CD14-positive monocyte (primary cell): ENCODE data around the gene SZRD1. TPM values are rescaled to one million over a fixed set of nuclear protein-coding genes. Genes with fewer than 3 reads are reported as not detected.
A peak's percentile ranks its signal among the peaks of the same experiment; 100 is the strongest.

Experiments used
- DNase-seq, 3 donors: peaks; one replicate each; pipeline ENCODE4 v3.0.0-alpha.2; 2011 to 2022
- H2AFZ ChIP-seq: 2 replicates; pipeline ENCODE4 v1.6.0; 2012; ENCODE audit warnings: mild to moderate bottlenecking, low read depth, low read length, inconsistent platforms; ENCODE audit not compliant: insufficient read depth, poor library complexity, severe bottlenecking
- H3K27ac ChIP-seq, 2 donors: 1 replicate in 1 of 2; 2 replicates in 1 of 2; pipeline ENCODE4 v1.5.1; 2012 to 2013; ENCODE audit warnings: low read length in 2 of 2, control low read depth in 1 of 2, inconsistent platforms in 1 of 2, low read depth in 1 of 2, mild to moderate bottlenecking in 1 of 2
- H3K27me3 ChIP-seq, 2 donors: one replicate each; pipeline versions ENCODE4 v1.6.0 to v1.6.1; 2011 to 2013; ENCODE audit warnings: low read length in 2 of 2; ENCODE audit not compliant: control insufficient read depth in 2 of 2, insufficient read depth in 2 of 2
- H3K36me3 ChIP-seq, 2 donors: replicated peaks in 1 of 2; 1 replicate in 1 of 2; 2 replicates in 1 of 2; pipeline versions ENCODE4 v1.5.1 to v1.6.1; 2012 to 2013; ENCODE audit warnings: low read length in 2 of 2, control low read depth in 1 of 2, inconsistent platforms in 1 of 2, mild to moderate bottlenecking in 1 of 2; ENCODE audit not compliant: insufficient read depth in 2 of 2, control insufficient read depth in 1 of 2
- H3K4me1 ChIP-seq, 2 donors: 1 replicate in 1 of 2; 2 replicates in 1 of 2; pipeline versions ENCODE4 v1.5.1 to v1.6.1; 2012 to 2013; ENCODE audit warnings: low read length in 2 of 2, control low read depth in 1 of 2, inconsistent platforms in 1 of 2, mild to moderate bottlenecking in 1 of 2, moderate library complexity in 1 of 2; ENCODE audit not compliant: insufficient read depth in 2 of 2, control insufficient read depth in 1 of 2
- H3K4me2 ChIP-seq: replicated peaks from 2 replicates; pipeline ENCODE3; 2012; ENCODE audit warnings: low read length, moderate library complexity, mild to moderate bottlenecking; ENCODE audit not compliant: poor library complexity, severe bottlenecking; ENCODE audit errors: extremely low read depth
- H3K4me3 ChIP-seq, 3 experiments: fragments of 200-600 bp in 1 of 3; sonication (generic) in 1 of 3; replicated peaks in 1 of 3; 1 replicate in 2 of 3; 2 replicates in 1 of 3; pipeline ENCODE4 v1.5.1; 2011 to 2013; ENCODE audit warnings: low read length in 3 of 3, mild to moderate bottlenecking in 3 of 3, control low read depth in 2 of 3, low read depth in 2 of 3, inconsistent platforms in 1 of 3, moderate library complexity in 1 of 3
- H3K79me2 ChIP-seq: 2 replicates; pipeline ENCODE4 v1.6.0; 2012; ENCODE audit warnings: mild to moderate bottlenecking, control low read depth, inconsistent platforms, low read length, moderate library complexity; ENCODE audit not compliant: insufficient read depth
- H3K9ac ChIP-seq: 2 replicates; pipeline ENCODE4 v1.6.0; 2017; ENCODE audit warnings: low read length, mild to moderate bottlenecking; ENCODE audit not compliant: insufficient read depth, poor library complexity, severe bottlenecking
- H3K9me3 ChIP-seq, 2 donors: replicated peaks in 1 of 2; 1 replicate in 1 of 2; 2 replicates in 1 of 2; pipeline versions ENCODE4 v1.5.1 to v1.6.1; 2012 to 2013; ENCODE audit warnings: low read length in 2 of 2, control low read depth in 1 of 2; ENCODE audit not compliant: control insufficient read depth in 1 of 2, insufficient read depth in 1 of 2
- H4K20me1 ChIP-seq: 2 replicates; pipeline ENCODE4 v1.6.0; 2012; ENCODE audit warnings: mild to moderate bottlenecking, low read length, control low read depth, moderate library complexity; ENCODE audit not compliant: insufficient read depth
- H3K27ac Mint-ChIP-seq, 7 donors: one replicate each; pipeline ENCODE4 v1.8.0; 2020; ENCODE audit warnings: mild to moderate bottlenecking in 7 of 7, mixed read lengths in 7 of 7, moderate library complexity in 6 of 7, inconsistent platforms in 2 of 7
- H3K27me3 Mint-ChIP-seq, 3 donors: one replicate each; pipeline ENCODE4 v1.8.0; 2021 to 2022; ENCODE audit warnings: low read depth in 3 of 3, mild to moderate bottlenecking in 3 of 3, mixed read lengths in 3 of 3, moderate library complexity in 3 of 3, inconsistent platforms in 1 of 3
- H3K36me3 Mint-ChIP-seq, 2 donors: one replicate each; pipeline ENCODE4 v1.8.0; 2020; ENCODE audit warnings: mixed read lengths in 2 of 2, inconsistent platforms in 1 of 2, mild to moderate bottlenecking in 1 of 2
- H3K4me1 Mint-ChIP-seq: one replicate; pipeline ENCODE4 v1.8.0; 2020; ENCODE audit warnings: mild to moderate bottlenecking, mixed read lengths
- H3K4me3 Mint-ChIP-seq, 2 donors: one replicate each; pipeline ENCODE4 v1.8.0; 2020; ENCODE audit warnings: mild to moderate bottlenecking in 2 of 2, mixed read lengths in 2 of 2, moderate library complexity in 1 of 2
- H3K9me3 Mint-ChIP-seq, 7 donors: one replicate each; pipeline ENCODE4 v1.8.0; 2020 to 2022; ENCODE audit warnings: mixed read lengths in 7 of 7, mild to moderate bottlenecking in 6 of 7, moderate library complexity in 6 of 7, inconsistent platforms in 2 of 7
- WGBS: methylation state at CpG from one replicate; pipeline ENCODE4 v1.1.5; 2013; ENCODE audit warnings: missing lambda C conversion rate; ENCODE audit not compliant: insufficient coverage; 5-methylcytosine and 5-hydroxymethylcytosine counted together
- intact Hi-C, 2 donors: fragments of 100-400 bp; cut with micrococcal nuclease; formaldehyde crosslinking; loops; one replicate each; pipeline versions ENCODE4 v1.15.0 to v1.15.1; 2023
- polyA plus RNA-seq, 3 donors: library from polyadenylated mRNA; depleted of rRNA in 1 of 3; unstranded in 2 of 3; stranded (reverse) in 1 of 3; fragments of 300-500 nt in 2 of 3; fragments of >200 nt in 1 of 3; fragmentation: Illumina TruSeq in 2 of 3; gene quantifications; 1 replicate in 2 of 3; 2 replicates in 1 of 3; pipeline ENCODE4 v1.2.3, GENCODE V29; 2012 to 2021
- TF ChIP-seq, protein P1 (sequence below): fragments of 200-600 bp; IDR thresholded peaks from one replicate; pipeline ENCODE4 v1.8.0; 2022; ENCODE audit warnings: antibody characterized with exemption, mild to moderate bottlenecking

The SZRD1 gene
- polyA plus RNA-seq, 3 donors = 46.4 to 50.5 (median 47.2) TPM

DNA sequence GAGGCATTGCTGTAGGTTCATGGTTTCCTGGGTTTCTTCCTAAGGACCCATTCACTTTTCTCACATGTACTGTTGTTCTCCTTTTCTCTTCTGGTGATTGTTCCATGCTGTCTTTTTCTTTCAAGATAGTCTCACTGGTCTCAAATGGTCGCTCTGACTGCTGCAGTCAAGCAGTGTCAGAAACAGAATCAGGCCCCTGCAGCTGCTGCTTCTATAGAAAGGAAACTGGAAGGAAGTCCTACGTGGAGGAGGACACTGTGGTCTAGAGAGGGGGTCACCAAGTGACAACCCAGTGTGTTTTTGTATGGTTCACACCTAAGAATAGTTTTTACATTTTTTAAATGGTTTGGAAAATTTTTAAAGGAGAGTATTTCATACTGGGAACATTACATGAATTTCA, 75.9 kb downstream of the SZRD1 start:
- Histone ChIP-seq H3K4me1 (peaks cover 56% of the 10 kb centered on the region in 2 donors), H3K4me3 (peak overlapping the region in 1 of 3 experiments; percentile 100), H2AFZ (no peak overlapping the region), H3K79me2 (peaks cover 61% of the 10 kb centered on the region), H3K9me3 (no peaks in the 10 kb centered on the region), H3K27ac (peak overlapping the region; percentile 69 to 99), H3K36me3 (peaks cover 28 to 36% of the 10 kb centered on the region in 2 donors), H3K27me3 (no peaks in the 10 kb centered on the region), H3K4me2 (peak overlapping the region; percentile 92), H4K20me1 (peaks cover 61% of the 10 kb centered on the region), H3K9ac (peak overlapping the region; percentile 11)
- WGBS = no CpG with 5 or more reads among the region's 2 CpGs
- DNase-seq = no peak
- intact Hi-C loops = loop anchor here in 1 of 2 donors (5.0 kb wide), 1 partner anchor 76 kb away; the partner anchor contains the start of gene SZRD1
- peaks cover 0 to 3% (median 0%) of the 10 kb centered on the region in 7 donors for H3K9me3 Mint-ChIP-seq
- peaks cover 58% of the 10 kb centered on the region for H3K4me1 Mint-ChIP-seq
- H3K36me3 Mint-ChIP-seq = peaks cover 31 to 49% of the 10 kb centered on the region in 2 donors
- peaks cover 0 to 2% (median 0%) of the 10 kb centered on the region in 3 donors for H3K27me3 Mint-ChIP-seq
- H3K4me3 Mint-ChIP-seq = no peak overlapping the region
- H3K27ac Mint-ChIP-seq = peak overlapping the region; percentile 4 to 93 (median 63)
- TF ChIP-seq, protein P1, sequence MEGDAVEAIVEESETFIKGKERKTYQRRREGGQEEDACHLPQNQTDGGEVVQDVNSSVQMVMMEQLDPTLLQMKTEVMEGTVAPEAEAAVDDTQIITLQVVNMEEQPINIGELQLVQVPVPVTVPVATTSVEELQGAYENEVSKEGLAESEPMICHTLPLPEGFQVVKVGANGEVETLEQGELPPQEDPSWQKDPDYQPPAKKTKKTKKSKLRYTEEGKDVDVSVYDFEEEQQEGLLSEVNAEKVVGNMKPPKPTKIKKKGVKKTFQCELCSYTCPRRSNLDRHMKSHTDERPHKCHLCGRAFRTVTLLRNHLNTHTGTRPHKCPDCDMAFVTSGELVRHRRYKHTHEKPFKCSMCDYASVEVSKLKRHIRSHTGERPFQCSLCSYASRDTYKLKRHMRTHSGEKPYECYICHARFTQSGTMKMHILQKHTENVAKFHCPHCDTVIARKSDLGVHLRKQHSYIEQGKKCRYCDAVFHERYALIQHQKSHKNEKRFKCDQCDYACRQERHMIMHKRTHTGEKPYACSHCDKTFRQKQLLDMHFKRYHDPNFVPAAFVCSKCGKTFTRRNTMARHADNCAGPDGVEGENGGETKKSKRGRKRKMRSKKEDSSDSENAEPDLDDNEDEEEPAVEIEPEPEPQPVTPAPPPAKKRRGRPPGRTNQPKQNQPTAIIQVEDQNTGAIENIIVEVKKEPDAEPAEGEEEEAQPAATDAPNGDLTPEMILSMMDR = no peak

DNA sequence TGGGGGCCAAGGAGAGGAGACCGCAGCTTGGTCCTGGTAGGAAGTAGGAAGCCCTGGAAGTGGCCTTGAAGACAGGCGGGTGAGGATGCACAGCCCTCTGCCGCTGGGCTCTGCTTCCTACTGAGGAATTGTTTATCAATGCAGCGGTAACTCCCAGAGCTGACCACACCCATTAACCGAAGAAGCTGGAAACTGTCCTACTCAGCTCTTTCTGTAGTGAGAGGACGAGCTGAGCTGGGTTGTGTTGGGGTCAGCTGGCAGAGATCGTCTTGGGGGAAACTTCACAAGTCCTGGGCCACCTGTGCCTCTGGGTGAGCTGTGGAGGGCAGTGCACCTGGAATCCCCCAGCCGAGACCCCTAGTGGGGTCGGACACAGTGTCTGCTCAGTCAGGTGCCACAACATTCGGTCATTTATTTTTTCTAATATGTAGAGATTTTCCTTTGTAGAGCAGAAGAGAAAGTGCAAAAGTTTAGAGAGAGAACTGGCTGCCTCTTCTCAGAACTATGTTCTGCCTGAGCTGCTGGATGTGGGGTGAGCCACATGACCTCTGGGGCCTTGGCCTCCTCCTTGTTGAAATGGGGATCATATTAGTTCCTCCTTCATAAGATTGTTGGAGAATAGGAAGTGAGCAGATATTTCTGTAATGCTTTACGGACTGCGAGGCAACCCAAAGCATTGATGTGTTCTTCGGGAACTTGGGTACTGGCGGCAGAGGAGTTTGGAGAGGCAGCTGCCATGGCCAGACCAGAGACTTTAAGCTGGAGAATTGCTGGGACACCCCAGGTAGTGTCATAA, 77.1 kb downstream of the SZRD1 start:
- Mint-ChIP-seq H3K27ac (peak overlapping the region; percentile 73 to 93 (median 84)), H3K27me3 (peaks cover 0 to 2% (median 0%) of the 10 kb centered on the region in 3 donors), H3K4me1 (peaks cover 54% of the 10 kb centered on the region), H3K36me3 (peaks cover 43 to 62% of the 10 kb centered on the region in 2 donors), H3K4me3 (peak overlapping the region; percentile 51 to 75), H3K9me3 (peaks cover 0 to 5% (median 0%) of the 10 kb centered on the region in 7 donors)
- peaks cover 53 to 54% of the 10 kb centered on the region in 2 donors for H3K4me1 ChIP-seq
- peak overlapping the region in 1 of 3 experiments; percentile 58 for H3K4me3 ChIP-seq
- H3K36me3 ChIP-seq = peaks cover 40 to 48% of the 10 kb centered on the region in 2 donors
- H3K79me2 ChIP-seq = peaks cover 64% of the 10 kb centered on the region
- peak overlapping the region; percentile 66 for H3K4me2 ChIP-seq
- H3K9me3 ChIP-seq = no peaks in the 10 kb centered on the region
- peaks cover 73% of the 10 kb centered on the region for H4K20me1 ChIP-seq
- H3K27me3 ChIP-seq = no peaks in the 10 kb centered on the region
- no peak overlapping the region for H2AFZ ChIP-seq
- intact Hi-C loops = loop anchor here in 1 of 2 donors (5.0 kb wide), 1 partner anchor 77 kb away; the partner anchor contains the start of gene SZRD1
- 47% methylated on average over 5 of the region's 14 CpGs for WGBS
- TF ChIP-seq, protein P1 = no peak
- H3K27ac ChIP-seq = peak overlapping the region; percentile 69
- DNase-seq = peak; percentile 35 to 55 (median 53)
- no peak overlapping the region for H3K9ac ChIP-seq
